ENCODE measurements around the gene AURKB. TPM values are rescaled to one million over a fixed set of nuclear protein-coding genes. Genes with fewer than 3 reads are reported as not detected.

AURKB gene
- total RNA-seq, 1 donor from 2014 or later: not detected

DNA sequence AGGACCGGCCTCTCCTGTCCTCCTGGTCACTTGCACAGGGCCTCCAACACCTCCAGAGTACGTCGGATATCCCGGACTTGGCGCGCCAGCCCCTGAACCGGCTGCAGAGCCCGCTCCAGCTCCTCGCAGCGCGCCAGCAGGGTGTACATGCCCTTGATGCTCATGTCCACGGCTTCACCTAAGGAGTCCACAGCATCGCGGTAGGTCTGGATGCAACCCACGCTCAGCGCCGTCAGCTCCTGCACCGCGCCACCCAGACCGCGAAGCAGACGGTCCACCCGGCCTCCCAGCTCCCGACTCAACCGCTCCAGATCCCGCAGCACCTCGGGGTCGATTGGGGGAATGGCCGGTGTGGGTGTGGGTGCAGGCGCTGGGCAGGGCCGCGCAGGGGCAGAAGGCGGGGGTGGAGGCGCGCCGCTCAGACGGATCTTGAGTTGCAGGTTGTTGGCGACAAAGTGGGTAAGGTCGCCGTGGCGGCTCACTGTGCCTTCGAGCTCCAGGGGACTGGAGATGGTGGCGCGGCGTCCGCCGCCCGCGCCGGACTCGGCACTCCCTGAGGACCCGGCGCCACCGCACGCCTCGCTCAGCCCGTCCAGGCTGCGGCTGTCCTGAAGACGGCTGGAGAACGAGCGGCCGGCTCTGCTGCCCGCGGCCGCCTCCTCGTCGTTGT, 21.2 kb downstream of the AURKB start:
- Histone ChIP-seq H3K36me3 (no peaks in the 10 kb centered on the region), H3K27ac (peak overlapping the region; percentile 96 to 97)

DNA sequence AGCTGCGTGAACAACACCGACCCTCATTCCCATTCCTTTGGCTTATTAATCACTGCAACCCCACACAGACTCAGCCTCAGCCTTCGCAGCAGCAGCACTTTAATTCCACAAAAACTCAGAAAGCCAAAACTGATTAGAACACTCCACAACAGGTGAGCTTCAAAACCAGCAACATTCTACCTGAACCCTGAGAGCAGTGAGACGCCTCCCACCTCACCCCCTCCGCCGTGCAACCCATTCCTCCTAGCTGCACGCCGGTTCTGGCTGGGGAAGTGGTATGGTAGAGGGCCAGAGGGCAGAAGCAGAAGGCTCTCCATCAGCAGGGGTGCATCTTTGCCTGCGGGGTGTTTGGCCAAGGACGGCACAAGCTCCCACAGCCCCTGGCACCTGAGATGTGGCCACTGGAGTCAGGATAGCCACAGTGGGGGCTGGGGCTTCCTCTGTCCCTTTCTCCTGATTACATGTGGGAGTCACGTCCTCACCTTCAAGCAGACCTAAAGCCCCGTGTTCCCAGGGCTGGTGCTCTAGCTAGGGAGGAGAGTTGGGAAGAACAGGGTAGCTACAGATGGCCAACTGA, 22.0 kb downstream of the AURKB start:
- Histone ChIP-seq H3K4me1 (peaks cover 14 to 28% of the 10 kb centered on the region in 2 donors), H3K4me3 (peak overlapping the region; percentile 69 to 81), H3K27ac (peak overlapping the region; percentile 96 to 97), H3K27me3 (no peaks in the 10 kb centered on the region), H3K9me3 (no peaks in the 10 kb centered on the region), H3K36me3 (no peaks in the 10 kb centered on the region)
- no peak for DNase-seq (ENCODE audit: low spot score in 2 of 2)
- TF ChIP-seq CTCF (IDR thresholded peaks at IDR 0.05): no peak
- intact Hi-C loops (cut with DNase I): loop anchor here (5.0 kb wide), 1 partner anchor 109 kb away; the partner anchor contains the start of gene SLC25A35

More for the DNA sequence above, 21.2 kb downstream of the AURKB start:
- no peak for TF ChIP-seq CTCF (IDR thresholded peaks at IDR 0.05)
- intact Hi-C loops (cut with DNase I): loop anchor here (5.0 kb wide), 1 partner anchor 108 kb away; the partner anchor contains the start of gene SLC25A35
- H3K27me3 ChIP-seq: no peaks in the 10 kb centered on the region
- H3K9me3 ChIP-seq: no peaks in the 10 kb centered on the region
- peaks cover 14 to 28% of the 10 kb centered on the region in 2 donors for H3K4me1 ChIP-seq
- DNase-seq (ENCODE audit: low spot score in 2 of 2): no peak
- peak overlapping the region; percentile 69 to 81 for H3K4me3 ChIP-seq

DNA sequence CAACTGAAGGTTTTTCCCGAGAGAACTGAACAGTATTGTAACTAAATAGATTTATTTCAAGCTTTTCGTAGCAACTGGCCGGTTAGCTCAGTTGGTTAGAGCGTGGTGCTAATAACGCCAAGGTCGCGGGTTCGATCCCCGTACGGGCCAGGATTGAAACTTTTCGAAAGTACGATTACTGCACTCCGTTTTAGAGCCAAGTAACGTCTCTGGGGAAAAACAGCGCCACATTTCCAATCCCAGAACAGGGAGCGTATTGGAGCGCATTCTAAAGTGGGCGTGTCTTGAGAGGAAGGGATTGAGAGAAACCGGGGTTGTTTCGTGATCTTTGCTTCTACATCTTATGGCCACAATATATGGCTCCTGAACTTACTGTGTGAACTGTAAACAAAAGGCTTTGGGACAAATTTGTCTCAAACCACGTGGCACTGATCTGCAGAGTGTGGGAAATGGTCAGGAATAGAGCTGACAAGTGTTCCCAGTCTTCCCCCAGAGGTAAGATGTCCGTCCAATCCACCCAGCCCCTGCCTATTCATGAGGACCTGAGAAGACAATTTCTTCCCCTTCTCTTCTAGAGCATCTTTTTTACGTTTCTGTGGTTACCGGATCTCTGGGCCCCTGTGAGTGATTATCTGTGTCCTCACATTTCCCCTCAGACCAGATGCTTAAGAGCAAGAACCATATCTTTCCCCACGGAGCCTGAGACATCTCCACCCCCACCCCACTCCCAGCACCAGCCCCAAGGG, 22.7 kb downstream of the AURKB start:
- H3K36me3 ChIP-seq: no peaks in the 10 kb centered on the region
- DNase-seq (ENCODE audit: low spot score in 2 of 2): peak; percentile 62 to 97
- peak overlapping the region; percentile 75 to 81 for H3K4me3 ChIP-seq
- H3K9me3 ChIP-seq: no peaks in the 10 kb centered on the region
- H3K4me1 ChIP-seq: peaks cover 14 to 28% of the 10 kb centered on the region in 2 donors
- H3K27me3 ChIP-seq: no peaks in the 10 kb centered on the region
- TF ChIP-seq CTCF (IDR thresholded peaks at IDR 0.05): no peak
- intact Hi-C loops (cut with DNase I): loop anchor here (1.0 to 5.0 kb wide), 4 partner anchors 25 to 110 kb away; partner anchors contain the start of genes SLC25A35 and VAMP2
- peak overlapping the region; percentile 96 to 97 for H3K27ac ChIP-seq

DNA sequence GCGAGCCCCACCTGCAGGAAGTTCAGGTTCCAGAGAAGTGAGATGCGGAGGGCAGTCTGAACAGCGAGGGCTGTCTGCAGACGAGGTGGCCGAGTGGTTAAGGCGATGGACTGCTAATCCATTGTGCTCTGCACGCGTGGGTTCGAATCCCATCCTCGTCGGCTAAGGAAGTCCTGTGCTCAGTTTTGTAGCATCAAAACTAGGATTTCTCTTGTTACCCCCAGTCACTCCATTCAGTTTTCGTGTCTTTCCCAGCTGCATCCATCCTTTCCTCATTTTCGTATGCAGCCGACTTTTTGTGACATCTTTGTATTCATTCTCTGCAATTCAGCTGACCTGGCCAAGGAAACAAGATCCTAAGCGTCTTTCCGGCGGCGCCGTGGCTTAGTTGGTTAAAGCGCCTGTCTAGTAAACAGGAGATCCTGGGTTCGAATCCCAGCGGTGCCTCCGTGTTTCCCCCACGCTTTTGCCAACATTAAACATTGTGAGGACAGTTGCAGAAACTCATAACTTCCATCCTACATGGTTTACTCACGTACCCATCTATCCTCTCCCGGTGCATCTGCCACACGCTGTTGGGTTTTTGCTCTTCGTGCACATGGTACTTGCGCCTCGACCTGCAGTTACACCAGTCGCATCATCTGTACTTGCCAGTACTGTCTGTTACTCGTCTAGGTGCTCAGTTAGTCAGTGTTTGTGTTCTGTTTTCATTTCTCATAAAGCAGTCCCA, 23.4 kb downstream of the AURKB start:
- H3K36me3 ChIP-seq: no peaks in the 10 kb centered on the region
- intact Hi-C loops (cut with DNase I): loop anchor here (1.0 to 5.0 kb wide), 6 partner anchors 24 to 110 kb away; partner anchors contain the start of genes SLC25A35 and VAMP2
- peak; percentile 83 to 97 for DNase-seq (ENCODE audit: low spot score in 2 of 2)
- peaks cover 14 to 28% of the 10 kb centered on the region in 2 donors for H3K4me1 ChIP-seq
- no peaks in the 10 kb centered on the region for H3K9me3 ChIP-seq
- no peaks in the 10 kb centered on the region for H3K27me3 ChIP-seq
- H3K27ac ChIP-seq: peak overlapping the region; percentile 88 to 96
- peak overlapping the region; percentile 70 to 75 for H3K4me3 ChIP-seq
- peak in 1 of 3 experiments; percentile 46 for TF ChIP-seq CTCF (IDR thresholded peaks at IDR 0.05)

DNA sequence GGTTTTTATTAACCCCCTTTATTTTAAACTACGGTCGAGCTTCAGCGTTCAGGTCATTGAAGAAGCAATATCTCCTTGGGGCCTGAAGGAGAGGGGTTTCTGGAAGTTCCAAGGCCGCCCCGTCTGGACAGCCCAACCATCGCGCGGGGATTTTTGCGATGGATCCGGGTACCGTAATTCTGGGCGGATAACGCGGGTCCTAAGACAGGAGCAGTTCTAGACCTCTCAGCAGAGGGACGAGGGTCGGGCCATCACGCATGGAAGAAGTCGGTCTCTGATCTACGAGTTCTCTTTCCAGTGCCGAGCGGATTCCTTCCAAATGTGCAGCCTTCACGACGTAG, 24.0 kb downstream of the AURKB start:
- Histone ChIP-seq H3K27ac (peak overlapping the region; percentile 88 to 96), H3K4me1 (peaks cover 14 to 24% of the 10 kb centered on the region in 2 donors), H3K36me3 (no peaks in the 10 kb centered on the region)

More for the DNA sequence above, 24.0 kb downstream of the AURKB start:
- H3K9me3 ChIP-seq: no peaks in the 10 kb centered on the region
- no peaks in the 10 kb centered on the region for H3K27me3 ChIP-seq
- peak overlapping the region; percentile 70 to 75 for H3K4me3 ChIP-seq
- no peak for DNase-seq (ENCODE audit: low spot score in 2 of 2)
- intact Hi-C loops (cut with DNase I): loop anchor here (1.0 to 5.0 kb wide), 4 partner anchors 24 to 111 kb away; partner anchors contain the start of genes SLC25A35 and VAMP2
- peak in 2 of 3 experiments; percentile 29 to 37 for TF ChIP-seq CTCF (IDR thresholded peaks at IDR 0.05)

Measured in ascending aorta (tissue), 2 donors.